Hematopoietic multipotent progenitor cell treated with erythropoietin and hydrocortisone succinate and interleukin-3 and kit ligand, for 6 days (in vitro differentiated cells): ENCODE data around the gene FCN1.
A peak's percentile ranks its signal among the peaks of the same experiment; 100 is the strongest.

Experiments used
- DNase-seq: peaks from one replicate; pipeline ENCODE4 v3.0.0-alpha.2; 2015

The FCN1 gene

DNA sequence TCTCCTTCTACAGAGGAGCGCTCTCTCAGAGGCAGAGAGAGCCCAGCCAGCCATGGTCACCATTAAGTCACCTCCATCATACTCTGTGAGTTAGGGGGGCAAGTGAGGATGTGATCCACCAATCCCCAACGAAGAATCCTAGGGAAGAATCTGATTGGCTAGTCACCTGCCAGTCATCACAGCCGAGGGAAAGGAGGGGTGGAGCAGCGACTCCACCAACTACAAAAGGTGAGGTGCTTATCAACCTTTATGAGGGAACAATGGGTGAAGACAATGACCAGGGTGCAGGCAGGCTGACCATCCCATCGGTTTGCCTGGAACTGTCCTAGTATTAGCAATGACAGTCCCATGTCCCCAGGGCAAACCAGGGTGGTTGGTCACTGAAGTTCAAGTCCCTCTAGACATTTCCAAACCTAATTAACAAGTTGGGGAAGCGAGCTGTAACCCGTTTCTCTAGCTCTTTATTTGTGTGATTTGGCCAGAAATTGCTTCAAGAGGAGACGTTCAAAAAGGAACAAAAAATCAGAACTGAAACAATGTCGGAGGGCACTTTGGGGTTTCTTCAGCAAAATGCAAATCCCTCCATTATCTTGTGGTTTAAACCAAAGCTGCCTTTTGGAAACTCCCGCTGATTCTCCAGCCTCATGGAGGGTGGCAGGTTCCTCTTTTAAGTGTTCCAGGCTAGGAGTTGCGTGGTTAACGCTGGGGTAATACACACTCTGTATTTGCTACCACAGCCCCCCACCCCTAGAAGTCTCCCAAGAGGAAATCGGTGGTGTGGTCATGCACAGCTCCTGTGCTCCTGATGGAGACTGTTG, 18.8 kb upstream of the FCN1 start:
- DNase-seq = no peak

DNA sequence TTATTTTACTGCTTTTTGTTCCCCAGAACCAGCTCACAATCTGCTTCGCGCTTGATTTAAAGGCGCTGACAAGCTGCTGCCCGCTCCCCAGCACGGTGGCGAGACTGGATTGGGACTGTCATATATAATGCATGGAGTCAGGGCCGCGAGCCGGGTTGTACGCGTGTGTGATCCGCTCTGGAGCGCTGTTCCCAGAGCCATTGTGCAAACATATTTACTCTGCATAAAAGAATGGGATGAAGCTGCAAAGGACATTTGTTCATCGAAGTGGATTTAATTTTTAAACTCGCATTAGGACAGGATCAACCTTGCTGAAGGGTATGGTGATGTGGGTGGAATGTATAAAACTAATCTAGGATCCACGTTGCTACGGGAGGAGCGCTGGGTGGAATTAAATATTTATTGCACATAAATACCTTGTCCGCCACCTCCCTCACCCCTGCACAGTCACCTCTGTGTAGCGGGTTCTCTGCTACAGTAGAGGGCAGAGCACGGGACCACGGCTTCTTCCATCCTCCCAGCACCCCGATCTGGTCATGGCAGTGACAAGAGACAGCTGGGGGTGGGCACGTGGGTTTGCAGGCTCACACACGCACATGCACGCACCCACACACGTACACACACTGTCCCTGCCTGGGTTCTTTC, 18.1 kb upstream of the FCN1 start:
- DNase-seq = no peak

DNA sequence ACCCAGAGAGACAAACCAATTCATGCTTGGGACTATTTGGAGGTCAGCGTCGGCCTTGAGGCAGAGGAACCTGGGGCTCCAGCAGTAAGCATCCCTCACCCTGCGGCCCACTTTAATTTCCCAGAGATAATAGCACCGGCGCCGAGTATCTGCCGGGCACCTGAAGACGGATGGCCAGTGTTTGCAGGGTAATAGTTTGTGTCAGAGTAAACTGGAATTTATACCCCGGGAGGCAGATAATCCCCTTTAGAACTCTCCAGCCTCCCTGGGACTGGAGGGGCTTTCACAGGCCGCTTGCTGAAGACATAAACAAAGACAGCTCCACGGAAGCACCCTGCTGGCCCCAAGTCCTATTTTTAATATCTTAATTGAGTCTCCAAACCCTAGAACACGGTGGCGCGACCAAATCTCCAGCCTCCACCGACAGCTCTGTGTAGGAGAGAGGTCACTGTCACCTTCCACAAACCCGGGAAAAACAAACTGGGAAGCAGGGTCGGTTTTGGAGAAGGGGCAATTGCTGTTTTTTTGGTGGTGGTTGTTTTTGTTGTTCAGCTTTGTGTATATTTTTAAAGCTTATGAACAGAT, 17.4 kb upstream of the FCN1 start:
- no peak for DNase-seq

DNA sequence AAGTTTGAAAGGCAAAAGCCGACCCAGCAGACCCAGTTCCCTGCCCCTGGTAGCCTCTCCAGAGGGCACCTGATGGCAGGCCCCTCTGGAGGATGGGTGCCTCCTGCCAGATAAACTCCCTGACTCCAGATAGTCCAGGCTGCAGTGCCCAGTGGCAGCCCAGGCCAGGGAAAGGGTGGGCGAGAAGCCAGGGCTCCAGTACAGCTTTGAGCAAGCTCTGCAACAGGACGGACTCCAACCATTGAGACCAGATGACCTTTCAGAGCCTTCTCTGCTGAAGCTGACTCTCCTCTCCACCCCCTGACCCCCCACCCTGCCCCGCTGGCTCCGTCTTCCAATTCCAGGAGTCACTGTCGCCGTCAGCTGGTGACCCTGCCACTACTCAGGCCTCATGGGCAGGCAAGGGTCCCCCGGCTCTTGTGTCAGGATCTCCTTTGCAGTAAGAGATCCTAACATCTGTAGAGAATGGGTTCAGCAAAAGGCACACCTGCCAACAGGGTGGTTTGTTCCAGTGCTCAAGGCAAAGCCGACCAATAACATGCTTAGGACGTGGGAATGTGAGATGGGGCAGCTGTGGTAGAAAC, 15.5 kb upstream of the FCN1 start:
- DNase-seq = no peak

DNA sequence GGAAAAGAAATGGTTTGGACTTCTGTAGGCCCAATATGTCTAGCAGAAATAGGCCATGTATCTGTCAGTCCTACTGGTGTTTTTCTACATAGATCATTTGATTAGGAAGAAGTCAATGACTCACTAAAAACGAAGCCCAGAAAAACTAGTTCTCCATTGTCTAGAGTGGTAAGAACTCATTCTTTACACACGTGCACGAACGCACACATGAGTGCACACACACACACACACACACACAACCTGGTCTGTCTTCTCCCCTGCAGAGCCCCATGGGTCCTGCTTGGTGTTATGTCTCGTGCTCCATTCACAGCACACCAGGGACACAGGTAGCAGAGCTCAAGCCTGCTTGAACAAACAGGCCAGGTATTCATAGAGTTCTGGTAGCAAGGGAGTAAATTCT, 14.9 kb upstream of the FCN1 start:
- DNase-seq = no peak

DNA sequence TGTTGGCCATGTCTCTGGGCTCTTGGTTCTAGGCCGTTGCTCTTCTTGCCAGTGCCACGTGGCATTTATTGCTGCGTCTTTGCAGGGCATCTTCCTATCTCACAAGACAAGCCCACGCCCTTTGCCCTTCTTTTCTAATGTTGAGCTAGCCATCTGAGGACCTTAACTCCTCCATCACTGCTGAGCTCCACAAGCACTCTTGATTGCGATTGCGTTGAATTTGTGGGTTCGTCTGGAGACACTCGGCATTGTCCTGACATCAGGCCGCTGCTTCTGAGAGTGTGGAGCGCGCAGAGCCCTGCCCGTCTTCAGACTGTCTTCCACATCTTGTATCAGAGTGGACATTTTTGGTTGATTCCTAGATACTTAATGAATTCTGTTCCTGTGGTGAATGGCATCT, 14.5 kb upstream of the FCN1 start:
- no peak for DNase-seq

DNA sequence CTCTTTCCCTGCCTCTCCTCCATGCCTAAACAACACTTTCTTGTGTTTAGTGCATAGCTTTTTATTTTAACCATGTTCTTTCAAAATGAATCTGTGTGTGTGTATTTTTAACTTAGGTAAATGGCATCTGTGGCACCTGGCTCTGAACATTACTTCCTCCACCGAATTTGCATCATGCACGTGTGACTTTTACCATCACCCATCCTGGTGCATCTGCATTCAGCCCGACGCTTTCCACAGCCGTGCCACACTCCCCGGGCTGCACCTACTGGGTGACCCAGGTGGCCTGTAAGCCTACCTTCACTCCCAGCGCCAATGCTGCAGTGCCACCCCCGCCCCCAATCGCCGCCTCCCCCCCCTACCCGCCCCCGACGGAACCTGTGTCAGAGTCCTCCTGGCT, 12.7 kb upstream of the FCN1 start:
- no peak for DNase-seq

DNA sequence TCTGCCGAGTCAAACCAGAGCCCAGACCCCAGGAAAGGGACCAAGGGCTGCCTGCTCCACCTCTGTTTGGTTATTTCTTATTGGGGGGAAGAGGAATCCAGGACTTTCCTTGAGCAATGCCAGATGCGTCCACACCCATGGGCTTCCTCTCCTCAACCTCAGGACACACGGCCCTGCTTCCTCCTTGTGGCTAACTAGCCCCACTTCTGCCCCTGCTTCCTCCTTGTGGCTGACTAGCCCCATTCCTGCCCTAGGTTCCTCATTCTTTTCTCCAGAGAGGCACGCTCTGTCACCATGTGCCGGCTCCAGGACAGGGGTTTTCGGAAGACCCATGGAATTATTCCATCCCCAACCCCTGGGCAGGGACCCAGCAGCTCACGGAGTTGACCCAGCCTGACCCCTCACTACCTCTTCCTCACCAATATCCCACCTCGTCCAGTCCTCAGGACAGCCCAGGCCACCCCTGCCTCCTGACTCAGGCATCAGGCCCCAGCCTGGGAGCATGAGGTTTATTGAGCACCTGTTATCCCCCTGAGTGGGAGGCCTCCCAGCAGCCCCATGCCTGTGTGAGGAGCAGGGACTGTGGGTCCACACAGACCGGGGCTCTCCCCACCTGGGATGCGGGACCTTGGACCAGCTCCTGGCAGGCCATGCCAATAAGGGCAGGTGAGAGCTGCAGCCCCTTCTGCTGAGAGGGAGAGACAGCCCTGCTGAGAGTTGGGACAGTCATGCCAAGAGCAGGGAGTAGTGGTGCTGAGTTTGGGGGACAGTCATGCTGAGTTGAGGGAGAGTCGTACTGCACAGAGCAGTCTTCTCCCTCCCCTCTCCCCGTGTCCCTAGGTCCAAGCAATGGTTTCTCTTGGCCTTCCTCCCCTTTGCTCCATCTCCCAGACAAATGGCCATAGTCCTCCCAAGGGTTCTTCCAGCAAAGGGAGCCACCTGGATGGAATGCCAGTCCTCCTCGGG, 11.8 kb upstream of the FCN1 start:
- DNase-seq = peak; percentile 67

DNA sequence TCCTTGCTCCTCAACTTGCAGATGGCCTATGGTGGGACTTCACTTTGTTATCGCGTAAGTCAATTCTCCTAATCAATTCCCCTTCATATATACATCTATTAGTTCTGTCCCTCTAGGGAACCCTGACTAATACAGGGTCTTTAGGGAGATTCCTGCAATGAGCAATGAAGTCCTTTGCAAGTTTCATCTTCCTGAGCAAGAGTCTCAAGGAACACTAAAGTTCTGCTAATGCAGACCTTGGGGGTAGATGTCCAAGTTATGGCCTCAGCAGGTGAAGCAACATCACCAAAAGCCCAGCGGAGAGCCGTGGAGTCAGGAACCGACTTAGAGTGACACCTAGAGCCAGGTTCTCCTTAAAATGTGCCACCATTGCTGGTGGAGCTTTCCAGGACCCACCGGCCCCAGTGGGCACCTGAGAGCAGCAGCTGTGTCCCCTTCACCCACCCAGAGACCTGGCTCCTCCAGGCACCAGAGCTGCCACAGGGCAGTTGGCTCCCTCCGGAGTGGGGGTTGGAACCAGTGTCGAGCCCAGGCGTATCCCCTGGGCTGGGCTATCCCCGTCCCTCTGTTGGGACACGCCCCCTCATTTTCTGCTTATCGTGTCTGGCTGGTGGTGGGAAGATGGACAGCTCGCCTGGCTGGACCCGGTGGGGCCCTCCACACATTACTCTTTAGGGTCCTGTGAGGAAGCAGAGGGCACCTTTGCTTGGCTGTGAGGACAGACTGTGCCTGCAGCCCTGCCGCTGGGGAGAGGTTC, 10.9 kb upstream of the FCN1 start:
- no peak for DNase-seq

DNA sequence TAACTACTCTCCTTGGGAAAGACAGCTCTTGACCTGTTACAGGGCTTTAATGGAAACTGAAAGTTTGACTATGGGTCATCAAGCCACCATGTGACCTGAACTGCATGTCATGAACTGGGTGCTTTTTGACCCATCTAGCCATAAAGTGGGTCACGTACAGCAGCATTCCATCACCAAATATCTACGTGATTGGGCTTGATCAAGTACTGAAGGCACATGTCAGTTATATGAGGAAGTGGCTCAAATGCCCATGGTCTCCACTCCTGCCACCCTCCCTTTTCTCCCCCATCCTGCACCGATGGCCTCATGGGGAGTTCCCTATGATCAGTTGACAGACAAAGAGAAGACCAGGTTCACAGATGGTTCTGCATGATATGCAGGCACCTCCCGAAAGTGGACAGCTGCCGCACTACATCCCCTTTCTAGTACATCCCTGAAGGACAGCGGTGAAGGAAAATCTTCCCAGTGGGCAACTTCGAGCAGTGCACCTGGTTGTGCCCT, 7.3 kb upstream of the FCN1 start:
- DNase-seq = no peak

DNA sequence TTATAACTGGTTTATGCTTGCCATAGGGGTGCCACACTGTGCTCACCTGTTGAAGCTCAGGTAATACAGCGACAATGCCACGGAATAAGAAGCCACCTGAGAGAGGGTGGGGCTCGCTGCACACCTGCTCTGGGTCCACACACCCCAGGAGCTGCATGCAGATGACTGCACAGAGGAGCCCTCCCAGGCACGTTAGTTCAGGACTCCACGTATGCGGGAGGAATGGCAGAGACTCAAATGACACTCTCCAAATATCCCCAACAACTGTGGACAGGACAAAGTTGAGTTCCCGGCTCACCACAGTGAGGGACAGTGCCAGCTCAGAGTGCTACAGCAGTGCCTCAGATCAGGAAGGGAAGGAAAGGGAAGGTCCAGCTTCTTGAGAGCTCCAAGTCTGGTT, 5.8 kb upstream of the FCN1 start:
- DNase-seq = no peak

DNA sequence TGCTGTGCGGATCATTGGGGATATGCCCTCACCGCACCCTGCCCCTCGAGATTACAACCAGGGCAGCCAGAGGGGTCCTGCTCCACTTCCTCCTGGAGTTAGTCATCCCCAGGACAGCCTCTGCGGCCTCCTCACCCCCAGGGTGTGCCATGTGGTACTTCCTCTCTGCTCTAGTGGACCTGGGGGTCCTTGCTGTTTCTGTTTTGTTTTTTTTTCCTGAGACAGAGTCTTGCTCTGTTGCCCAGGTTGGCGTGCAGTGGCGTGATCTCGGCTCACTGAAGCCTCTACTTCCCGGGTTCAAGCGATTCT, 5.2 kb upstream of the FCN1 start:
- no peak for DNase-seq

DNA sequence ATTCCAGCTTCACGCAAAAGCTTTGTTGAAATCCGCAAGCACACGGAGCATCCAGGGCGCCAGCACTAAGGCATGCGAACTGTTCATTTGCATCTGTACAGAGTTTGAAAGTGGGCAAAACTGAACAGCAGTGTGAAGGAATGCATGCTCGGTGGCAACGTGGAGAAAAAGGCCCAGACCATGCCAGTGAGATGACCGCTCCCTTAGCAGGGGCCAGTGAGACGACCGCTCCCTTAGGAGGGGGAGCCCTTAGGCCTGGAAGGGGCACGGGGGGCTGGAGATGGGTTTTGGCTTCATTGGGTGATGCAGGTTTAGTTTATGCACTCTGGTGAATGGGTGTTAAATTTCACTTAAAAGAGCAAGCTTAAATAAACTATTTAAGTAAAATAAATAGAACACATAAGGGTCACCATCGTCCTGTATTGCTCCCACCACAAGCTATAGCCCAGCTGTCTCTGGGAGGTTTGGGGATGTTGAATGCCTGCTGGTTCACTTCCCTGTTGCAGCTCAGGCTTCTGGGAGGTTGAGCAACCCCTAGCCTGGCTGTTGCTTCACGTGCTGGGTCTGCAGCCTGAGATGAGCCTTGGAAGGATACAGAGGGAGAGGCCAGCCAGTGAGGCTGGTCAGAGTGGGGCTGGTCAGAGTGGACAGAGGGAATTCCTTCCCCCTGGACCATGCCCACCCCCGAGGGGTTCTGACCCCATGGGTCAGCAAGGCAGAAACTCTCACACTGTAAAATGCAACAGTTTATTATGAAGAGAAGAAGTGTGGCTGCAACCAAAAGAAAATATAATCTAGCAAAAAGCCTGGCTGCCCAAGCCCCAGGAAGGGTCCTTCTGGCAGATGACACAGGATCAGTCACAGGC, 4.6 kb upstream of the FCN1 start:
- peak; percentile 56 for DNase-seq

DNA sequence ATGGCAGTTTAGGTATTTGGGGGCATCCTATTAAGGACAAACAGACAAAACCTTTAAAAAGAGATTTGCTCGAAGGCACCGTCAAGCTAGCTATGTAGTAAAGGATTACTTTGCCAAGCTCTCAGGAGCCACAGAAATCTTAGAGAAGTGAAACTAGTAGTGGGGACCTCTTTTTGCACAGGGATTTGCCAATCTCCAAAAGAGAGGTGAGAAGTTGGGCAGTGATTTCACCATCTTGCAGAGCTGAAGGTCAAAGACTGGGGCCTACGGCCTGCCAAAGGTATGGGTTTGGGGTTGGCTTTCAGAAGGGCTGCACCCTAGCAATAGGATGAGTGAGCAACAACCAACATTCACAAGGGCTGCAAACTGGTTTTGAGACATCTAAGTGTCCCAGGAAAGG, 1.6 kb upstream of the FCN1 start:
- DNase-seq = no peak

DNA sequence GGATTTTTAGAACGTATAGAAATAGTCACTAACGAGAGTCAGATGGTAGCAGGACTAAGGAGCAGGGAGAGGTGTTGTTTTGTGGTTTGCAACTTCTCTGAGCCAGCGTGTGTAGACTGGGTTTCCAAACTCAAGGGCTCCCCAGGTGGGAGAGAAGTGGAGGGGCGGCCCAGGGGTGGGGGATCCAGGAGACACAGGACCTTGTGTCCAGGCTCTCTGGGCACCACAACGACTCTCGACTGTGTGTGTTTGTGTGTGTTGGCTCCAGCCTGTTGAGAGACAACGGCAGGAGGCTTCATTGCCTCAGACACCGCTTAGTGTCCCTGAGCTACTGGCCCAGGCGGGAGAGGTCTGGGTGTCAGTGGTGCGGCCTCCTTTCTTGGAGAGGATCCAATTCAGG, 934 bp upstream of the FCN1 start:
- DNase-seq = no peak

DNA sequence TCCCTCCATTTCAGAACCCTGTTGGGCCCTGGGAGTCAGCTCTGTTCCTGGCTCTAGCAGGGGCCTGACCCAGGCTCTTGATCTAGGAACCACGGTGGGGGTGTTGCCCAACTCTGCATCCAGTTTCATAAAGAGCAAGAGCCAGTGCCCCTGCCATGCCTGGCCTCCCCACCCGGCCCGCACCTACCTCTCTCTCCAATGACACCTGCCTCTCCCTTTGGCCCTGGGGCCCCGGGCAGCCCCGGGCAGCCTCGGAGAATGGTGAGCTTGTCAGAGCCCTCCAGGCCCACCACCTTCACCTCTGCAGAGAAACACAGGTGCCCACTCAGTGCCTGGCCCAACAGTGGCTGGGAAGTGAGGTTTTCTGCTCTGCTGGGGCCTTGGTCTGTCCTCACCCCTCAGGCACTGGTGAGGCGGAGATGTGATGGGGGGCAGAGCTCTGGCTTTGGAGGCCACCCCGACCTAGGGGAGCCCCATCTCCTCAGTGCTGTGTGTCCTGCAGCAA, 1.5 kb downstream of the FCN1 start:
- no peak for DNase-seq

DNA sequence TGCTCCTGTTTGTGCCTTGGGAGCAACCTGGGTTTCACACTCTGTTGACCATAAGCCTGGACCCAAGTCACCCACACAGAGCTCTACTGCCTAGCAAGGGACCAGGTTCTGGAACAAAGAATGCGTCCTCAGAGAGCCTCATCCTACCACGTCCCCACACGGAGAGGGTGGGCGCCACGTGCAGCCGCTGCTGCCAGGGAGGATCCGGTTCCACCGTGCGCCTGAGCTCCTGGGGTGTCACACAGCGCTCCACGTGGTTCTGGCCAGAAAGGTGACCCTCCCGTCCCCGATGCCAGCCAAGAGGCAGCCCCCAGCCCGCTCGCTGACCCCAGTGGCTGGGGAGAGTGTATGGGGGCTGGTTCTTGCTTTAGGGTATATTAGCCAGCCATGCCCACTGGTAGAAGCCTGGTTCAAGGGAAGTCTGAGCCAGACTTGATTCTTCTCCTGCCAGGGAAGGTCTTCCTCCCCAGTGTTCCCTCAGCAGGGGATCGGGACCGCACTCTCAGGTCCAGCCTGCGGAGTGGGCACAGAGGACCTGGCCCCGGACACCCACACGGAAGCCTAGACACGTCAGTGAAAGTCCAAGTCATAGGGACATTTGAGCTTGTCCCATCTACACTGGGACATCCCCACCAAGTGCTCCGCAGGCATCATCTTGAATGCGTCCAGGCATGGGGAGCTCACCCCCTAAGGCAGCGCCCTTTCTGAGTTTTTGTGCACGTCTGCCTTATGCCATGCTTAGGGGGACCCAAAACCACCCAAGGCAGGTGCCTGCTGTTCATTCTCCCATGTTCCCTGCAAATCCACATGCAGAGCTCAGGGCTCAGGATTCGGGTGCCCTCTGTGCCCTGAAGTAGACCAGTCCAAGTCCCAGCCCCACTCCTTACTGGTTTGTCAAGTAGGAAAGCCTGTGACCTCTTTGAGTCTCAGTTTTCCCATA, 2.4 kb downstream of the FCN1 start:
- no peak for DNase-seq

DNA sequence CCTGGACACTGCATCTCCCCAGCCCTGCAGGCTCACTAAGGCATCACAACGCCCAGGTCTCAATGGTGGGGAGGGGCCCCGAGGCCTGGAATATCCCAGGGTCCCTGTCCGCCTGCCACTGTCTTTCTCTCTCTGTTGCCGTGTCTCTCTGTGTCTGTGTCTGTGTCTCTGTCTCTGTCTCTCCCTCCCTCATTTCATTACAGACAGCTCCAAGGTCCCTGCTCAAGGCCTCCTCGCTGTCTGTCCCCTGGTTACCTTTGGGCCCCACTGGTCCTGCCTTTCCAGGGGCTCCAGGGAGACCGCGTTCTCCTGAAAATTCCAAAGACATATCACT, 3.2 kb downstream of the FCN1 start:
- DNase-seq = no peak

DNA sequence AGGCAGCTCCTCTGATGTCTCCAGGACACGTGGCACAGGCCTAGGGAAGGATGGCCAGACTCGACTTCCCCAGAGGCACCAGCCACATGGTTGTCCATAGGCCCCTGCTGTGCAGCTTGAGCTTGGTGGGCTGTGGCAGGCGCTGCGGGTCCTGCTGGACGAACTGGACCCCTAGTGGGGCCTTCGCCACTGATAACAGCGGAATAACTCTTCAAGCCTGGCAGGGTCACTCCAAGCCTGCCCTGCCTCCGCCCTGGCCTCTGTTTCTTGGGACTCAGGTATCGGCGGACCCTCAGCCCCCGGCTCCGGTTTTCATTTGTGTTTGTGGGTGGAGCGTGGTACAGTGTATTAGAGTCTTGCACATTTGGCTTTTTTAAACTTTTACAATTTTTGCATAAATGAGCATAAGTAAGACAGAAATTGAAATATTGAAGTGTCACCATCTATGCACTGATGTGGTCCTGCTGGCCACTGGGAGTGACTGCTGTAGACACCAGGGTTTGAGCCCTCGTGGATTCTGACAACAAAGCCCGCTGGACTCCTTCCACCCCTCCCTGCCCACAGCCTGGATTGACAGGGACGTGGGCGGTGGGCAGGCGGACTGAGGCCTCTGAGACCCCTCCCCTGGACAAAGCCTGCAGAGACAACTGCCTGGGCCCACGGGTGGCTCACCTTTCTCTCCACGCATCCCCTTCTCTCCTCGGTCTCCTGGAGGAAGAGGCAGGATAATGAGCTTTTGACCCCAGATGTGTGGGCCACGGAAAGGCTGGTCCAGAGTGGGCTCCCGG, 3.8 kb downstream of the FCN1 start:
- no peak for DNase-seq
